Measurements from ENCODE around the gene CBX7.

CBX7 gene

DNA sequence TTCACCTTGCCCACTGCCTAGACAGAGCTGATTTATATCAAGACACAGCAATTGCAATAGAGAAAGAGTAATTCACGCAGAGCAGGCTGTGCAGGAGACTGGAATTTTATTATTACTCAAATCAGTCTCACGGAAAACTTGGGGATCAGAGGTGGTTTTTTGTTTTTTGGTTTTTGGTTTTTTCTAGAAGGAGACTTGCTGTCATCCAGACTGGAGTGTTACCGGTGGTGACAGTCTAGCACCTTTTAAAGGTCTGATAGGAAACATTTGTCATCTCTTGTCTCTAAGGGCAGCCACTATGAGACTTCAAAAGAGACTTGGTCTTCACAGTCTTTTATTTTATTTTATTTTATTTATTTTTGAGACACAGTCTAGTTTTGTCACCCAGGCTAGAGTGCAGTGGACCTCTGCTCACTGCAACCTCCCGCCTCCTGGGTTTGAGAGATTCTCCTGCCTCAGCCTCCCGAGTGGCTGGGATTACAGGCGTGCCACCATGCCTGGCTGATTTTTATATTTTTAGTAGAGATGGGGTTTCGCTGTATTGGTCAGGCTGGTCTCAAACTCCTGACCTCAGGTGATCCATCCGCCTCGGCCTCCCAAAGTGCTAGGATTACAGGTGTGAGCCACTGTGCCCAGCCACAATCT, 36.4 kb downstream of the CBX7 start:
- no peaks in the 10 kb centered on the region for H3K36me3 ChIP-seq (ENCODE audit: insufficient read depth, low read length)

DNA sequence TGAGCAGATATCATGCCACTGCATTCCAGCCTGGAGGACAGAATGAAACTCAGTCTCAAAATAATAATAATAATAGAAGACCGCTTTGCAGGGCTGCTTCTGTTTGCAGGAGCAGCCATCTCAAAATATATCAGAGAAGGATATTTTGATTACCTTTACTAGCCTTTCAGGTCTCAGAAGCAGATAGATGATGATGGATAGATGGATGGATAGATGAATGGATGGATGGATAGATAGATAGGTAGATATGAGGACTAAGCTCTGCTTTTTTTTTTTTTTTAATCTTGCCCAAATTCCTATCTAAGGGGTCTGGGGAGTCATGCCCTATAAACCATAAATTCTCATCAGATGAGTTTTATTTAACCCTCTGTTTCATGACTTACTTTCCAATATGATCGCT, 36.9 kb downstream of the CBX7 start:
- Histone ChIP-seq H3K4me3 (ENCODE audit: low read depth, low read length) (no peak overlapping the region), H3K27ac (ENCODE audit: low read depth, low read length) (no peak overlapping the region), H3K27me3 (ENCODE audit: insufficient read depth, low read length) (no peaks in the 10 kb centered on the region; the same call in 1 of the 2 replicates), H2AFZ (ENCODE audit: low read length, unreplicated experiment) (no peak overlapping the region), H3K36me3 (ENCODE audit: insufficient read depth, low read length) (no peaks in the 10 kb centered on the region), H3K79me2 (ENCODE audit: control insufficient read depth, insufficient read depth, low read length, unreplicated experiment) (no peaks in the 10 kb centered on the region), H3K4me1 (ENCODE audit: control insufficient read depth, insufficient read depth, low read length, unreplicated experiment) (no peaks in the 10 kb centered on the region)

More for the DNA sequence above, 36.4 kb downstream of the CBX7 start:
- Histone ChIP-seq H3K27me3 (ENCODE audit: insufficient read depth, low read length) (no peaks in the 10 kb centered on the region; the same call in 1 of the 2 replicates), H3K4me1 (ENCODE audit: control insufficient read depth, insufficient read depth, low read length, unreplicated experiment) (no peaks in the 10 kb centered on the region), H2AFZ (ENCODE audit: low read length, unreplicated experiment) (no peak overlapping the region), H3K27ac (ENCODE audit: low read depth, low read length) (no peak overlapping the region), H3K79me2 (ENCODE audit: control insufficient read depth, insufficient read depth, low read length, unreplicated experiment) (no peaks in the 10 kb centered on the region), H3K4me3 (ENCODE audit: low read depth, low read length) (no peak overlapping the region)

DNA sequence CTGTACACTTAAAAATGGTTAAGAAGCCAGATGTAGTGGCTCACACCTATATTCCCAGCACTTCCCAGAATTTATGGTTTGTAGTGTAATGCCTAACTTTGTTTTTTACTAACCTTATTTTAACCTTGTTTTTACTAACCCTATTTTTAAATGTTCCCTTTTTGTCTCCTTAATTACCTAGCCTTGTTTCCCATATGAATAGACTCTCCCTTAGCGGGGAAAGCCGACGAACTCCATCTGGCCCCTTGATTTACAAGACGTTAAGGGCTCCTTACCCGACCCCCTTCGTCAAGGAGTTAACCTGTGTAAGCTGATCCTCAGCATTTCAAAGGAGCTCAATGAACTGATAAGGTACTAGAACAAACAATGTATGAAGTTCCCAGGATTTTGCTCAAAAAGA, 38.4 kb downstream of the CBX7 start:
- Histone ChIP-seq H3K36me3 (ENCODE audit: insufficient read depth, low read length) (no peaks in the 10 kb centered on the region), H2AFZ (ENCODE audit: low read length, unreplicated experiment) (no peak overlapping the region), H3K4me3 (ENCODE audit: low read depth, low read length) (no peak overlapping the region), H3K27ac (ENCODE audit: low read depth, low read length) (no peak overlapping the region), H3K27me3 (ENCODE audit: insufficient read depth, low read length) (no peaks in the 10 kb centered on the region; the same call in 1 of the 2 replicates), H3K79me2 (ENCODE audit: control insufficient read depth, insufficient read depth, low read length, unreplicated experiment) (no peaks in the 10 kb centered on the region), H3K4me1 (ENCODE audit: control insufficient read depth, insufficient read depth, low read length, unreplicated experiment) (no peaks in the 10 kb centered on the region)

DNA sequence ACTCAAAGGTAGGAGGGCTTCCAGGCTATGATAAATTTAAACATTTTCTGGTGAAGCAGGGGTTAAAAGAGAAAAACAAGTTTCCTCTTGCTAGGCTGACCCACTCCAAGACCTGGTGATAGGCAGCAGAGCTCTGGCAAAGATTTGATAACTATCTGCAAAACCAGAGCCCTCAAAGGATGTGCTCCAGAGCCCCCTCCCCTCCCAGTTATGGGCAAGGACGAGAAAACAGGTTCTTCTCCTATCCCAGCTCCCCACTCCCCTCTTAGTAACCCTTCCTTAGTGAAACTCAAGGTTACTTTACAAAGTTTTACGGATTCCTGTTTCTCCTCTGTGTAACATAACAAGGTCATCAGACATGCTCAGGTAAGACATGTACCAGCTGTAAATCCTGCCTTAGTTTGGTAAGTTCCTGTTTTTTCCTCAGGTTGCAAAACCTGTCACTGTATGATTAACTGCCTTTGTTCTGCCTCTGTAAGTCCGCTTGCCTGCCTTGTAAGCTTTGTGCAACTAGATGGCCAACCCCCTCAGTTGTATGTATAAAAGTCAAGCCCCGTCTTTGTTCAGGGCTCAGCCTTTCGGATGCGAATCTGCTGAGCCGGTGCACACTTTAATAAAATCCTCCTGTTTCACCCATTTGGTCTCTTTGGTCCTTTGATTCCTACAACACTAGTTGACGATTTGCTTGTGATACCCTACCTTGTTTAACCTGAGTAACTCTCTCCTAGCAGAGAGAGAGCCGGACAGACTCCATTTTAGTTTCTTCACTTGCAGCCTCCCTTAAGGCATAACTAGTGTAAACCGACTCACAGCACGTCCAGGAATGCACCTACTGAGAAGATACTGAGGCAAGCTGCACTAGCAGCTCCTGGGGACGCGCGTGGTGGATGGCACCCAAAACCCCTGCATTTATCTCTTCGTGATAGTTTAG, 41.6 kb downstream of the CBX7 start:
- Histone ChIP-seq H2AFZ (ENCODE audit: low read length, unreplicated experiment) (no peak overlapping the region), H3K4me3 (ENCODE audit: low read depth, low read length) (no peak overlapping the region), H3K36me3 (ENCODE audit: insufficient read depth, low read length) (no peaks in the 10 kb centered on the region), H3K4me1 (ENCODE audit: control insufficient read depth, insufficient read depth, low read length, unreplicated experiment) (no peaks in the 10 kb centered on the region), H3K79me2 (ENCODE audit: control insufficient read depth, insufficient read depth, low read length, unreplicated experiment) (no peaks in the 10 kb centered on the region), H3K27me3 (ENCODE audit: insufficient read depth, low read length) (no peaks in the 10 kb centered on the region; the same call in 1 of the 2 replicates), H3K27ac (ENCODE audit: low read depth, low read length) (no peak overlapping the region)

DNA sequence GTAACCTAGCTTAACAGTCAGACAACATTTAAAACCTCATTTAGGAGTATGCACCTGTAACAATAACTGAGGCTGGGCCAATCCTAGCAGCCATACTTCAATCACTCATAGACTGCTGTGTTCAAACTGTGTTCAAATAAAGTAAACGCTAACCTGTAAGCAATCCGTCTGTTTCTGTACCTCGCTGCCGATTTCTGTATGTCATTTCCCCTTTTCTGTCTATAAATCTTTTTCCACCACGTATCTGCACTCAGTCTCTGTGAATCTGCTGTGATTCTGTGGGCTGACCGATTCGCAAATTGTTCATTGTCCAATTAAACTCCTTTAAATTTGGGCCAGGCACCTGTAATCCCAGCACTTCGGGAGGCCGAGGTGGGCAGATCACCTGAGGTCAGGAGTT, 43.1 kb downstream of the CBX7 start:
- no peak overlapping the region for H3K27ac ChIP-seq (ENCODE audit: low read depth, low read length)

DNA sequence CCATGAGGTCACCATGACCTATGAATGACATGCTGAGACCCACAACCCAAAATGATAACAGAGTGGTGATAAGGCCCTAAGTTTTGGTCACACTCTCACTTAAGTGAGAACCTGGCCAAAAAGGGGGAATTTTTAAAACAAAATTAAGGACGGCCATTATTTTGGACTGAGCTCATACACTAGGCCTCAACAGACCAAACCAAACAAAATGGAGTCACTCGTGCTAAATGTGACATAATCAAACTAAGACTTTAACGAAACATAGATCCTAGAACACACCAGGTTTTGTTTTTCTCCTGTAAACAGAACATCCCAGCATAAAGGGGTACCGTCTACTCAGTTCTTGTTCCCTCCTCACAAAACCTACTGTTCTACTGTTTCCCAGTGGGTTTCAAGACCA, 44.0 kb downstream of the CBX7 start:
- Histone ChIP-seq H3K27ac (ENCODE audit: low read depth, low read length) (no peak overlapping the region), H3K79me2 (ENCODE audit: control insufficient read depth, insufficient read depth, low read length, unreplicated experiment) (no peaks in the 10 kb centered on the region), H3K4me3 (ENCODE audit: low read depth, low read length) (no peak overlapping the region), H2AFZ (ENCODE audit: low read length, unreplicated experiment) (no peak overlapping the region), H3K36me3 (ENCODE audit: insufficient read depth, low read length) (no peaks in the 10 kb centered on the region), H3K27me3 (ENCODE audit: insufficient read depth, low read length) (no peaks in the 10 kb centered on the region), H3K4me1 (ENCODE audit: control insufficient read depth, insufficient read depth, low read length, unreplicated experiment) (no peaks in the 10 kb centered on the region)

More for the DNA sequence above, 43.1 kb downstream of the CBX7 start:
- H3K79me2 ChIP-seq (ENCODE audit: control insufficient read depth, insufficient read depth, low read length, unreplicated experiment), result no peaks in the 10 kb centered on the region
- no peaks in the 10 kb centered on the region for H3K4me1 ChIP-seq (ENCODE audit: control insufficient read depth, insufficient read depth, low read length, unreplicated experiment)
- H3K4me3 ChIP-seq (ENCODE audit: low read depth, low read length), result no peak overlapping the region
- H3K27me3 ChIP-seq (ENCODE audit: insufficient read depth, low read length), result no peaks in the 10 kb centered on the region
- no peaks in the 10 kb centered on the region for H3K36me3 ChIP-seq (ENCODE audit: insufficient read depth, low read length)
- H2AFZ ChIP-seq (ENCODE audit: low read length, unreplicated experiment), result no peak overlapping the region

DNA sequence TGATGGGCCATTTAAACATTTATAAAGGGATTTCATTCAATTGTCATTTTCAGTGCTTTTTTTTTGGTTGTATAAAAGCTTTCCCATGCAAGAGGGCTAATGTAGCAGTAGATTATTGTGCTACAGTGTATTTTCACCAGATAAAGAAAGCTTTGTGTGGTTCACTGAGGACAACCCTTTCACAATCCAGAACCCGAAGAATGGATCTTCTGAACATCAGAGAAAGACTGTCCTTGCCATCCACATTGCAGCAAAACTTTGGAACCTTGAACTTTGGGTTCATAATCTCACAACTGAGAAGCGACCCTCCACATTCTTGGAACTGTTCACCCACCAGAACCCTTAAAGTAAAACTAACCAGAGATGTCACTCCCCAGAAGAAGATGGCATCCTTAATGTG, 46.2 kb downstream of the CBX7 start:
- Histone ChIP-seq H3K4me3 (ENCODE audit: low read depth, low read length) (no peak overlapping the region), H2AFZ (ENCODE audit: low read length, unreplicated experiment) (no peak overlapping the region), H3K36me3 (ENCODE audit: insufficient read depth, low read length) (no peaks in the 10 kb centered on the region), H3K27ac (ENCODE audit: low read depth, low read length) (no peak overlapping the region), H3K27me3 (ENCODE audit: insufficient read depth, low read length) (no peaks in the 10 kb centered on the region), H3K79me2 (ENCODE audit: control insufficient read depth, insufficient read depth, low read length, unreplicated experiment) (no peaks in the 10 kb centered on the region), H3K4me1 (ENCODE audit: control insufficient read depth, insufficient read depth, low read length, unreplicated experiment) (no peaks in the 10 kb centered on the region)

DNA sequence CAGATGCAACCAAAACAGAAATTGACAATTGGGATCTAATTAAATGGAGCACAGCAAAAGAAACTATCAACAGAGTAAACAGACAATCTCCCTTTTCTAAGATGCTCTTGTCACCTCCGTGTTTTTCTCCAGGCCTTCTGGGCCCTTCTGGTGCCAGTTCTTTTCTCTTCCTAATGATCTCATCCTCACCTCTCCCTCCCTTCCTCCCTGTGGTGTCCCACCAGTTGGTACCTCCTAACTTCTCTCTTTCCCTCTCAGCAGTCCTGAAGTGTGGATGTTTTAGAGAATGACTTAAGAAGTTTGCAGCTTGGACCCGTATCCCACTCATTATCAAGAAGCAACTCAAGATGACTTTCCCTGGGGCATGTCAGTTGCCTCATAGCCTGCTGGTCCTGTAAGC, 49.0 kb downstream of the CBX7 start:
- H3K4me3 ChIP-seq (ENCODE audit: low read depth, low read length), result no peak overlapping the region
- H3K79me2 ChIP-seq (ENCODE audit: control insufficient read depth, insufficient read depth, low read length, unreplicated experiment), result no peaks in the 10 kb centered on the region
- no peak overlapping the region for H2AFZ ChIP-seq (ENCODE audit: low read length, unreplicated experiment)

DNA sequence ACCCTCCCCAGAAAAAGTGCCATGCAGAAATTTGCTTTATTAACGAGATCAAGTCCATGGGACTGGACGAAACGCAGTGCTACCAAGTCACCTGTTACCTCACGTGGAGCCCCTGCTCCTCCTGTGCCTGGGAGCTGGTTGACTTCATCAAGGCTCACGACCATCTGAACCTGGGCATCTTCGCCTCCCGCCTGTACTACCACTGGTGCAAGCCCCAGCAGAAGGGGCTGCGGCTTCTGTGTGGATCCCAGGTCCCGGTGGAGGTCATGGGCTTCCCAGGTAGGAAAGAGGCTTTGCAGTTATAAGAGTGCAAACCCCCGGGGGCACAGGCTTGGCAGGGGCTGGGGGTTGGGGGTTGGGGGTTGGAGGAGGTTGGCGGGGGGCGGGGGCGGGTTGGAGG, 51.3 kb downstream of the CBX7 start:
- H3K36me3 ChIP-seq (ENCODE audit: insufficient read depth, low read length), result no peaks in the 10 kb centered on the region
- no peak overlapping the region for H3K4me3 ChIP-seq (ENCODE audit: low read depth, low read length)
- no peaks in the 10 kb centered on the region for H3K79me2 ChIP-seq (ENCODE audit: control insufficient read depth, insufficient read depth, low read length, unreplicated experiment)
- no peaks in the 10 kb centered on the region for H3K27me3 ChIP-seq (ENCODE audit: insufficient read depth, low read length)
- no peak overlapping the region for H3K27ac ChIP-seq (ENCODE audit: low read depth, low read length)
- no peak overlapping the region for H2AFZ ChIP-seq (ENCODE audit: low read length, unreplicated experiment)
- H3K4me1 ChIP-seq (ENCODE audit: control insufficient read depth, insufficient read depth, low read length, unreplicated experiment), result peaks cover 8% of the 10 kb centered on the region

More for the DNA sequence above, 49.0 kb downstream of the CBX7 start:
- no peak overlapping the region for H3K27ac ChIP-seq (ENCODE audit: low read depth, low read length)
- no peaks in the 10 kb centered on the region for H3K4me1 ChIP-seq (ENCODE audit: control insufficient read depth, insufficient read depth, low read length, unreplicated experiment)
- H3K36me3 ChIP-seq (ENCODE audit: insufficient read depth, low read length), result no peaks in the 10 kb centered on the region
- H3K27me3 ChIP-seq (ENCODE audit: insufficient read depth, low read length), result no peaks in the 10 kb centered on the region

DNA sequence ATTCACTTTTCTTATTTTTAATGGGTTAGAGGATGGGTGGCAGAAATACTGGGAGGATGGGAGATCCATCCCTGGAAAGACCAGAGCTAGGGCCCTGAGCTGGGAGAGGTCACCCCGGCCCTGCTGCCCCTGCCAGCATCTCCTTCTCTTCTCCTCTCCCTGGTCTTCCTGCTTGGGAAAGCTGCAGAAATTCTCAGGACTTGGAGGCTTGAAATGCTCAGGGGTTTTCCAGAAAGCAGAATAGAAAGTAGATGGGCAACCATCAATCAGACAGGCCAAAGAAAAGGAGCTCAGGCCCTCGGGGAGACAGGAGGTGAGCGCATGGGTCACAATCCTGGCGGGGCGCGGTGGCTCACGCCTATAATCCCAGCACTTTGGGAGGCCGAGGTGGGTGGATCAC, 53.9 kb downstream of the CBX7 start:
- Histone ChIP-seq H3K27ac (ENCODE audit: low read depth, low read length) (no peak overlapping the region), H2AFZ (ENCODE audit: low read length, unreplicated experiment) (no peak overlapping the region), H3K4me1 (ENCODE audit: control insufficient read depth, insufficient read depth, low read length, unreplicated experiment) (peaks cover 8% of the 10 kb centered on the region), H3K36me3 (ENCODE audit: insufficient read depth, low read length) (no peaks in the 10 kb centered on the region), H3K27me3 (ENCODE audit: insufficient read depth, low read length) (no peaks in the 10 kb centered on the region), H3K79me2 (ENCODE audit: control insufficient read depth, insufficient read depth, low read length, unreplicated experiment) (no peaks in the 10 kb centered on the region), H3K4me3 (ENCODE audit: low read depth, low read length) (no peak overlapping the region)

DNA sequence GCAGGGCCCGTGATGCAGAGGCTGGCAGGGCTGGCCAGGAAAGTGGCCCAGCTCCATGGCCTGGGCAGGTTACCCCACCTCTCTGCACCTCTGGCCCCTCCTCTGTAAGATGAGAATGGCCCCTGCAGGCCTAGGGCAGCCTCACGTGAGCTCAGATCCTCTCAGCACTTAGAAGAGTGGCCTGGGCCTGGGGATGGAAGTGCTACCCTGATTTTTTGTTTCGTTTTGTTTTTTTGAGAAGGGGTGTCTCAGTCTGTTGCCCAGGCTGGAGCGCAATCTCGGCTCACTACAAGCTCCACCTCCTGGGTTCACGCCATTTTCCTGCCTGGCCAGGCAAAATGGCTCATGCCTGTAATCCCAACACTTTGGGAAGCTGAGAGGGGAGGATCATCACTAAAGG, 54.5 kb downstream of the CBX7 start:
- Histone ChIP-seq H3K27ac (ENCODE audit: low read depth, low read length) (no peak overlapping the region), H3K4me3 (ENCODE audit: low read depth, low read length) (no peak overlapping the region), H3K79me2 (ENCODE audit: control insufficient read depth, insufficient read depth, low read length, unreplicated experiment) (no peaks in the 10 kb centered on the region), H3K36me3 (ENCODE audit: insufficient read depth, low read length) (no peaks in the 10 kb centered on the region), H3K4me1 (ENCODE audit: control insufficient read depth, insufficient read depth, low read length, unreplicated experiment) (peaks cover 8% of the 10 kb centered on the region), H2AFZ (ENCODE audit: low read length, unreplicated experiment) (no peak overlapping the region), H3K27me3 (ENCODE audit: insufficient read depth, low read length) (no peaks in the 10 kb centered on the region)

Data from ACC112 (cell line).